GM18507 (cell line): ENCODE measurements around the gene POLR2E.
"Not testable (repeated sequence)": the region's sequence is repeated elsewhere in the genome, so short reads cannot be mapped to it uniquely, and the experiment has no call there.

ENCODE experiments used
- DNase-seq: peaks from one replicate; pipeline ENCODE4 v3.0.0; 2011; ENCODE audit warnings: low read depth; ENCODE audit not compliant: insufficient read length; ENCODE audit errors: extremely low spot score
- FAIRE-seq: peaks from 2 replicates; lab custom pipeline; 2011; peaks lifted over from hg19 to GRCh38; lab: Jason Lieb, UNC

POLR2E gene

GRCh38 chr19:1094978-1095701 is at the start of gene POLR2E:
TSS of gene POLR2E (minus strand) at chr19:1095375. CDS start at chr19:1095315, 60 bp downstream.
- peak; percentile 94 for DNase-seq
- FAIRE-seq = peak; percentile 97

- FAIRE-seq = no peak
- DNase-seq = no peak
These were observed 49.6 kb upstream of the POLR2E start for GRCh38 chr19:1144741-1145140.

GRCh38 chr19:1143828-1144399 is 48.7 kb upstream of the POLR2E start:
- DNase-seq (no peak), FAIRE-seq (no peak)

GRCh38 chr19:1141944-1142343 is 46.8 kb upstream of the POLR2E start:
- no peak for FAIRE-seq

GRCh38 chr19:1140272-1141027 is 45.3 kb upstream of the POLR2E start:
- DNase-seq (no peak), FAIRE-seq (no peak)

More at GRCh38 chr19:1141944-1142343, 46.8 kb upstream of the POLR2E start:
- DNase-seq = no peak

GRCh38 chr19:1139126-1139525 is 44.0 kb upstream of the POLR2E start:
- DNase-seq = no peak
- no peak for FAIRE-seq

- FAIRE-seq = no peak
- DNase-seq = no peak
These were observed 42.9 kb upstream of the POLR2E start for GRCh38 chr19:1138121-1138520.

- DNase-seq (no peak), FAIRE-seq (no peak)
These were observed 41.6 kb upstream of the POLR2E start for GRCh38 chr19:1136621-1137317.

GRCh38 chr19:1136201-1136600 is 41.0 kb upstream of the POLR2E start:
- DNase-seq (no peak), FAIRE-seq (no peak)

GRCh38 chr19:1135454-1135853 is 40.3 kb upstream of the POLR2E start:
- no peak for FAIRE-seq
- no peak for DNase-seq

GRCh38 chr19:1134431-1134830 is 39.3 kb upstream of the POLR2E start:
- FAIRE-seq (no peak), DNase-seq (no peak)

GRCh38 chr19:1133471-1133929 is 38.3 kb upstream of the POLR2E start:
- DNase-seq (peak; percentile 88), FAIRE-seq (peak; percentile 94)

GRCh38 chr19:1132552-1133383 is 37.6 kb upstream of the POLR2E start:
- DNase-seq (no peak), FAIRE-seq (no peak)

GRCh38 chr19:1131718-1132551 is 36.8 kb upstream of the POLR2E start:
- peak; percentile 89 for FAIRE-seq
- DNase-seq = peak; percentile 70

GRCh38 chr19:1130771-1131717 is 35.9 kb upstream of the POLR2E start:
- no peak for DNase-seq
- FAIRE-seq = peak; percentile 83

- FAIRE-seq (no peak), DNase-seq (no peak)
These were observed 34.4 kb upstream of the POLR2E start for GRCh38 chr19:1129535-1129934.

GRCh38 chr19:1129084-1129483 is 33.9 kb upstream of the POLR2E start:
- FAIRE-seq, DNase-seq: not testable (repeated sequence)
